BLaER1 treated with 17β-estradiol and CSF1 and Interleukin-3, amounts not matched to agents 10 nM and 100 nM (cell line): ENCODE data around the gene ZNF180.
"Not testable (repeated sequence)": the region's sequence is repeated elsewhere in the genome, so short reads cannot be mapped to it uniquely, and the experiment has no call there.

Experiments
- H3K27ac ChIP-seq, 11 experiments: shearing (Covaris generic); formaldehyde crosslinking; 2 replicates each; pipeline ENCODE4 v1.8.1; 2022
- H3K27me3 ChIP-seq, 11 experiments: shearing (Covaris generic); formaldehyde crosslinking; 2 replicates each; pipeline ENCODE4 v1.8.1; 2022
- H3K36me3 ChIP-seq, 11 experiments: shearing (Covaris generic); formaldehyde crosslinking; 2 replicates each; pipeline ENCODE4 v1.8.1; 2022
- H3K4me1 ChIP-seq, 10 experiments: shearing (Covaris generic); formaldehyde crosslinking; 2 replicates each; pipeline ENCODE4 v1.8.1; 2022
- H3K4me2 ChIP-seq, 11 experiments: shearing (Covaris generic); formaldehyde crosslinking; 2 replicates each; pipeline ENCODE4 v1.8.1; 2022
- H3K4me3 ChIP-seq, 10 experiments: shearing (Covaris generic); formaldehyde crosslinking; 2 replicates each; pipeline ENCODE4 v1.8.1; 2022
- H3K9ac ChIP-seq, 11 experiments: shearing (Covaris generic); formaldehyde crosslinking; 2 replicates each; pipeline ENCODE4 v1.8.1; 2022
- H3K9me3 ChIP-seq, 11 experiments: shearing (Covaris generic); formaldehyde crosslinking; replicated peaks in 1 of 11; 2 replicates each; pipeline ENCODE4 v1.8.1; 2022
- H4K20me1 ChIP-seq, 11 experiments: shearing (Covaris generic); formaldehyde crosslinking; 2 replicates each; pipeline ENCODE4 v1.8.1; 2022
- Cebpa-rat ChIP-seq, 11 experiments: shearing (Covaris generic); IDR thresholded peaks; 2 replicates each; pipeline ENCODE4 v1.8.1; 2022

Gene ZNF180

DNA sequence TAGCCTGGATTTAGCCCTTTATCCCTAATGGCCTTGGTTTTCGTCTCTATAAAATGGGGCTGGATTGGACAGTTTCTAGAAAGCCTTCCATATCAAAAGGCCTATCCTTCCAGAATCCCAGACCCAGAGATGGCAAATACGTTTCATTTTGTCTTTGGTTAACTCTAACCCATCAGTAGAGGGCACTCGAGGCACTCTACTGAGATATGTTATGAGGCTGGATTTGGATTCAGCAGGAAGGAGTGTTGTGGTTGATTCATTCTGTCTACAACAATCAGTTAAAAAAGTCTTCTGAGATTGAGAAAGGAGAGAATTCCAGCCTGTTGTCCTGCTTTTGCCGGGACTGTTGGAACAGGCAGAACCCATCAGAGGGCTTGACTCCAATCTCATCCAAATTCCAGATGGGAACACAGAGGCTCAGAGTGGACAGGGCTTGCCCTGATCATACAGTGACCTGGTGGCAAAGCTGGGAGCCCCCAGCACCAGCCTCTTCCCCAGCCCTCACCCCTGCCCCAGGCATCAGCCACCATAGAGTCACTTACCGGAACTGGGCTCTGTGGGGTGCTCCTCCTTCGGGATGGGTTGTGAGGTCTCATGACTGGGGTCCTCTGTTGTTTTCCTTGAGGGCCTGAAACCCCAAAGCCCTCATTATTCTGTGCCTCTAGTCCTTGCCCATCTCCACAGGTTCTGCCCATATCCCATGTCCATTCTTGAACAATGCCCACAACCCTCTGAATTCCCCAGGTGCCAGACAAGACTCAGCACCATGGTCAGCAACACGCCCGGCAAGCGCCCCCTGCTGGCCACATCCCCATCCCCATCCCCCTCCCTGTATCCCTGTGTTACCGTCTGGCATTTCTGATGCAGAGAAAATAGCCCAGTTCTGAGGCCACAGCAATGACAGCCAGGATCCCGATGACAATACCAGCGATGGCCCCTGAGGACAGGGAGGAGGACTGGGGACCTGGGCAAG, 12.3 kb upstream of the ZNF180 start:
- H3K4me1 ChIP-seq, result 0 out of 20 replicates have a peak, but pooled peaks cover 0 to 3% (median 0%) of the 10 kb centered on the region in 10 experiments
- no peak overlapping the region for H3K27ac ChIP-seq
- no peak overlapping the region for H3K9ac ChIP-seq
- no peaks in the 10 kb centered on the region for H3K27me3 ChIP-seq
- H3K4me2 ChIP-seq, result no peak overlapping the region
- no peak for TF ChIP-seq Cebpa-rat (IDR thresholded peaks at IDR 0.05)
- H3K36me3 ChIP-seq, result no peaks in the 10 kb centered on the region
- H3K9me3 ChIP-seq, result peaks cover 11 to 24% (median 19%) of the 10 kb centered on the region in 11 experiments; a peak in 20 of 22 replicates
- H3K4me3 ChIP-seq, result no peak overlapping the region
- no peaks in the 10 kb centered on the region for H4K20me1 ChIP-seq

DNA sequence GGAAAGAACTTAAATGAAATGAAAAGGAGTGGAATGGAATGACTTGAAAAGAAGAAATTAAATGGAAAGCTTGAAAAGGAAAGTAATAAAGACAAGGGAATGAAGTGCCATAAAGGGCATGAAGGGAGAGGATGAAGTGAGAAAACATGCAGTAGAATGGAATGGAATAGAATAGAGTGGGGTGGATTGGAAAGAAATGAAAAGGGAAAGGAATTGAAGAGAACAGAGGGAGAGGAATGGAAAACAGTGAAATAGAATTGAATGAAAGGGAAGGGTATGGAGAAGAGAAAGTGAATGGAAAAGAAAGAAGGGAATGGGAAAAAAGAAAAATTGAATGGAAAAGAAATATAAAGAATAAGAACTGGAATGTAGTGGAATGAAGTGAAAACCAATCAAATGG, 9.2 kb upstream of the ZNF180 start:
- H3K36me3 ChIP-seq, result no peaks in the 10 kb centered on the region

DNA sequence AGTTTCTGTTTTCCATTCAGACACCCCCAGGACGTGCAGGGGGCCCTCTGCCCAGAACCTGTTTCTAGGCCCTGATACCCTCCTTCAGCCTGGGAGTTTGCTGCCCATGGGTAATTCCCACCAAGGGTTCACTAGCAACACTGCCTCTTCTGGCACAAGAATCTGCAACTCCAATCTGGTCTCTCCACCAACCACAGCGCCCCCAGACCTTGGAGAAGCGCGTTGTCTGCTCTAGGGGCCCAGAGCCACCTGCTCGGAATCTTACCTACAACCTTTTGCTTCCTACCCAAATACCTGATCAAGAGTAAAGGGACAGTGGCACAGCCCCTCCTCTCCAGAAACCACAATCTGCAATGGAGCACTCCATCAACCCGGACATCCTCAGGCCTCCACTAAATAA, 763 bp downstream of the ZNF180 start:
- Histone ChIP-seq H3K36me3 (peaks cover 42 to 51% (median 49%) of the 10 kb centered on the region in 11 experiments), H3K4me3 (peak overlapping the region; percentile 73 to 93 (median 84)), H3K9me3 (peaks cover 49 to 66% (median 60%) of the 10 kb centered on the region in 11 experiments), H3K9ac (peak overlapping the region; percentile 83 to 95 (median 91)), H4K20me1 (no peaks in the 10 kb centered on the region; a peak in 2 of 22 replicates), H3K27ac (peak overlapping the region in 10 of 11 experiments; percentile 84 to 96 (median 92); a peak in 20 of 22 replicates), H3K27me3 (no peaks in the 10 kb centered on the region), H3K4me2 (peak overlapping the region; percentile 80 to 99 (median 88)), H3K4me1 (peaks cover 7 to 19% (median 11%) of the 10 kb centered on the region in 10 experiments; a peak in 15 of 20 replicates)
- TF ChIP-seq Cebpa-rat (IDR thresholded peaks at IDR 0.05), result no peak

More for the DNA sequence above, 9.2 kb upstream of the ZNF180 start:
- H3K4me2 ChIP-seq, result no peak overlapping the region
- H3K4me1 ChIP-seq, result 0 out of 20 replicates have a peak, but pooled peaks cover 0 to 3% (median 0%) of the 10 kb centered on the region in 10 experiments
- H3K9me3 ChIP-seq, result peaks cover 0 to 24% (median 4%) of the 10 kb centered on the region in 11 experiments; a peak in 10 of 22 replicates
- H3K27me3 ChIP-seq, result no peaks in the 10 kb centered on the region
- no peak overlapping the region for H3K27ac ChIP-seq
- H3K9ac ChIP-seq, result no peak overlapping the region
- no peaks in the 10 kb centered on the region for H4K20me1 ChIP-seq
- no peak overlapping the region for H3K4me3 ChIP-seq
- TF ChIP-seq Cebpa-rat (IDR thresholded peaks at IDR 0.05), result no peak

DNA sequence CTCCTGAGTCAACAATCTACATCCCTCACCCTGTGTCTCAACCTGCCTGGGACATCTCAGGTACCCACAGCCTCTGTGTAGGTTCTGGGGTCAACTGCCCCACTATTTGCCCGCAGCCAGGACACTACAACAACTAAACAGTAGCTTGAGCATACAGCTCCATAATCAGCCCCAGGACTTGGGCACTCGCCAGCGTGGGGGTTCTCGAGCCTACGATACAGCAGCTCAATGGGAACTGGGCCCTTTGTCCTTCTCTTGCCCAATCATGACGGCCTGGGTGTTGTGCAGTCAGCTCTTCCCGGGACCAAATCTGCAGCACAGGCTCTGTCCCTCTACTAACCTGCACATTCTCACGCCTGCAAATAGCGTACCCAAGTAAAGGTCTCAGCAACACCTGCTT, 1.3 kb downstream of the ZNF180 start:
- no peaks in the 10 kb centered on the region for H3K27me3 ChIP-seq
- H3K36me3 ChIP-seq, result peaks cover 48 to 56% (median 55%) of the 10 kb centered on the region in 11 experiments
- H3K9ac ChIP-seq, result peak overlapping the region in 2 of 11 experiments; percentile 95; a peak in 1 of 22 replicates
- TF ChIP-seq Cebpa-rat (IDR thresholded peaks at IDR 0.05), result no peak
- peak overlapping the region; percentile 80 to 99 (median 88) for H3K4me2 ChIP-seq
- H4K20me1 ChIP-seq, result no peaks in the 10 kb centered on the region; a peak in 2 of 22 replicates
- peak overlapping the region; percentile 73 to 93 (median 84) for H3K4me3 ChIP-seq
- peaks cover 7 to 19% (median 11%) of the 10 kb centered on the region in 10 experiments; a peak in 15 of 20 replicates for H3K4me1 ChIP-seq
- H3K9me3 ChIP-seq, result peaks cover 54 to 70% (median 66%) of the 10 kb centered on the region in 11 experiments
- H3K27ac ChIP-seq, result no peak overlapping the region

DNA sequence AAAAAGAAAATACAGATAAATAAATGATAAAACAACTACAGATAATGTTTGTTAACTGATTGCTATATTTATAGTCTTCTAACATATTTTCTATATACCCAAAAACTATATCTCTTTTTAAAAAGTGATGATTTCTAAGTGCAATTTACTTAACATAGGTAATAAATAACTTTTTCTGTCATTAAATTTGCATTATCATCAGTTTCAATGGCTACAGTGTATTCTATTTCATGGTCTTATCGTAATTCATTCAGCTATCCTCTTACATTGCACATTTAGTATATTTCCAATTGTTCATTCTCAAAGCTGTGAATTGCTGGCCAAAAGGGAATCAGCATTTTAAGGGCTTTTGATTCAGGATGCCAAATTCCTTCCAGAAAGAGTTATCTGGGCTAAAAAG, 3.6 kb downstream of the ZNF180 start:
- H3K9me3 ChIP-seq, result peaks cover 77 to 93% (median 87%) of the 10 kb centered on the region in 11 experiments
- H3K4me1 ChIP-seq, result peaks cover 7 to 19% (median 11%) of the 10 kb centered on the region in 10 experiments; a peak in 15 of 20 replicates
- peak overlapping the region in 8 of 10 experiments; percentile 37 to 93 (median 82); a peak in 13 of 20 replicates for H3K4me3 ChIP-seq
- H3K4me2 ChIP-seq, result no peak overlapping the region
- no peak for TF ChIP-seq Cebpa-rat (IDR thresholded peaks at IDR 0.05)
- H3K27me3 ChIP-seq, result no peaks in the 10 kb centered on the region
- no peak overlapping the region for H3K9ac ChIP-seq
- peaks cover 71 to 79% (median 78%) of the 10 kb centered on the region in 11 experiments for H3K36me3 ChIP-seq
- no peak overlapping the region for H3K27ac ChIP-seq
- H4K20me1 ChIP-seq, result no peaks in the 10 kb centered on the region; a peak in 2 of 22 replicates

DNA sequence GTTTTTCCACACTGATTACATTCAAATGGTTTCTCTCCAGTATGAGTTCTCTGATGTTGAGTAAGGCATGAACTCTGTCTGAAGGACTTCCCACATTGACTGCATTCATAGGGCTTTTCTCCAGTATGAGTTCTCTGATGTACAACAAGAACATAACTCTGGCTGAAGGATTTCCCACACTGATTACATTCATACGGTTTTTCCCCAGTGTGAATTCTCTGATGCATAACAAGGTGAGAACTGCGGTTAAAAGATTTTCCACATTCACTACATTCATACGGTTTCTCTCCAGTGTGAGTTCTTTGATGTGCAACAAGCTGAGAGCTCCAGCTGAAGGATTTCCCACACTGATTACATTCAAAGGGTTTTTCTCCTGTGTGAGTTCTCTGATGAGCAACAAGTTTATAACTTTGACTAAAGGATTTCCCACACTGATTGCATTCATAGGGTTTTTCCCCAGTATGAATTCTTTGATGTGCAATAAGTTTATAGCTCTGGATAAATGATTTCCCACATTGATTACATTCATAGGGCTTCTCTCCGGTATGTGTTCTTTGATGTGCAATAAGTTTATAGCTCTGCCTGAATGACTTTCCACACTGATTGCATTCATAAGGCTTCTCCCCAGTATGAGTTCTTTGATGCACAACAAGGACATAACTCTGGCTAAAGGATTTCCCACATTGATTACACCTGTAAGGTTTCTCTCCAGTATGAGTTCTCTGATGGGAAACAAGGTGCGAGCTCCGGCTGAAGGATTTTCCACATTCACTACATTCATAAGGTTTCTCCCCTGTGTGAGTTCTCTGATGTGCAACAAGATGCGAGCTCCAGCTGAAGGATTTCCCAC, 23.5 kb downstream of the ZNF180 start:
- Histone ChIP-seq H3K27me3 (peaks cover 0 to 8% (median 0%) of the 10 kb centered on the region in 11 experiments; a peak in 3 of 22 replicates), H3K4me1 (no peaks in the 10 kb centered on the region), H3K9me3 (peaks cover 100% of the 10 kb centered on the region in 11 experiments), H4K20me1 (no peaks in the 10 kb centered on the region), H3K27ac (no peak overlapping the region), H3K9ac (no peak overlapping the region), H3K36me3 (peaks cover 84 to 99% (median 89%) of the 10 kb centered on the region in 11 experiments), H3K4me2 (no peak overlapping the region), H3K4me3 (peak overlapping the region; percentile 17 to 50 (median 37); a peak in 17 of 20 replicates)
- no peak for TF ChIP-seq Cebpa-rat (IDR thresholded peaks at IDR 0.05)

DNA sequence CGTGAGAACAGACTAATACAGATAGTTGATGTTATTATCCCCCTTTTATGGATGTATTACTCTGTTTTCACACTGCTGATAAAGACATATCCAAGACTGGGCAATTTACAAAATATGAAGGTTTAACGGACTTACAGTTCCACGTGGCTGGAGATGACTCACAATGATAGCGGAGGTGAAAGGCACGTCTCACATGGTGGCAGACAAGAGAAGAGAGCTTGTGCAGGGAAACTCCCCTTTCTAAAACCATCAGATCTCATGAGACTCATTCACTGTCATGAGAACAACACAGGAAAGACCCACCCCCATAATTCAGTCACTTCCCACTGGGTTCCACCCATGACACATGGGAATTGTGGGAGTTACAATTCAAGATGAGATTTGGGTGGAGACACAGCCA, 31.6 kb downstream of the ZNF180 start:
- not testable (repeated sequence) for H3K27ac ChIP-seq, H3K27me3 ChIP-seq, H3K9ac ChIP-seq, H3K4me1 ChIP-seq, H4K20me1 ChIP-seq, H3K4me2 ChIP-seq
- H3K4me3 ChIP-seq, result peak overlapping the region in 1 of 10 experiments; percentile 7; a peak in 1 of 20 replicates
- H3K9me3 ChIP-seq, result peaks cover 96 to 100% (median 100%) of the 10 kb centered on the region in 11 experiments
- H3K36me3 ChIP-seq, result peaks cover 7 to 35% (median 23%) of the 10 kb centered on the region in 11 experiments

DNA sequence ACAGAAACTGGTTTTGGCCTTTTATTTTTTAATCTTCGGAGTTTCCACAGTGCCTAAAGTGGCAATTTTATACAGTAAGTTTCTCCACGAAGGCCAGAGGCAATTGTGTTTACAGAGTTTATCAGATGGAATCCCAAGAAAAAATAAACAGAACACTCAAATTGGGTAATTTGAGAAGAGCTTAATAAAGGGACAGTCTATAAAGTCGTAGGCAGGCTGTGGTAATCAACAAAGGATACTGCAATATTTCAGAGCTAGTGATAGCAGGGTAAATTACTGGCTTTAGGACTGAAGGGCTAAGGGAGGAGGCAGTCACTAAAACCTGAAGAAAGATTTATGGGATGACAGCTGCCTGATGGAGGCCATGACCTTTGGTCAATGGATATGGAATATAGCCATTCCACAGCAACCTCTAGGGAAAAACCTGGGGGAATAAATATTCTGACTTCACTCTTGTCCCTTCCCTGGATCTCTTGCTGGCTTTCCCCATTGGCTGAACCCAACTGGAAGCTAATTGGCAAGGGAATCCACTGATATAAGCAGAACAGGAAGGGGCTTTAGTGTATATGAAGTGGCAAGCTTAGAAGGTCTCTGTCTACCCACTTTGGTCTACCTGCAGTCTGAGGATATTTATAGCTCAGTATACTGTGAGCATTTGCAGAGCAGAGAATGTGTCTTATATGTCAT, 37.6 kb downstream of the ZNF180 start:
- not testable (repeated sequence) for H3K27me3 ChIP-seq, H4K20me1 ChIP-seq, H3K4me1 ChIP-seq, H3K4me3 ChIP-seq, H3K36me3 ChIP-seq, H3K9ac ChIP-seq, H3K4me2 ChIP-seq, H3K27ac ChIP-seq
- H3K9me3 ChIP-seq, result peaks cover 78 to 98% (median 92%) of the 10 kb centered on the region in 11 experiments

DNA sequence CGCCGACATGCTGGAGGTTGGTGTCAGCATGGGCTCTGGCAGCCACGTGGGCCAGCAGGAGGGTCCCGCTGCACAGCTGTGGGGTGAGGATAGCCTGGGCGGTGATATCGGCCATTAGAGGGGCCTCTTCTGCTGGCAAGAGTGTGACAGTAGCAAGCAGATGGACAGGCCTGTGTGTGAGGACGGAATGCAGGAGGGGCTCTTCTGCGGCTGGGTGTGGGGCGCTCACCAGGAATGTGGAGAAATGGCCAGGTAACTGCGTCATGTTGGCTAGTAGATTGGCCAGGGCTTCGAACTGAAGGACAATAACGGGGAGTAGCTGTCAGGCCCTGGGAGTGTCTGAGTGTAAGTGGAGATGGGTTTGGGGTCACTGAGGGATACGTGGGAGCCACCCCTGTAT, 44.3 kb downstream of the ZNF180 start:
- peaks cover 79 to 100% (median 97%) of the 10 kb centered on the region in 11 experiments for H3K9me3 ChIP-seq
- not testable (repeated sequence) for H3K4me1 ChIP-seq, H3K27me3 ChIP-seq, H3K27ac ChIP-seq, H3K4me2 ChIP-seq, H3K36me3 ChIP-seq, H3K4me3 ChIP-seq, H4K20me1 ChIP-seq, H3K9ac ChIP-seq
